Measurements from ENCODE around the gene KIAA1671.

KIAA1671 gene

DNA sequence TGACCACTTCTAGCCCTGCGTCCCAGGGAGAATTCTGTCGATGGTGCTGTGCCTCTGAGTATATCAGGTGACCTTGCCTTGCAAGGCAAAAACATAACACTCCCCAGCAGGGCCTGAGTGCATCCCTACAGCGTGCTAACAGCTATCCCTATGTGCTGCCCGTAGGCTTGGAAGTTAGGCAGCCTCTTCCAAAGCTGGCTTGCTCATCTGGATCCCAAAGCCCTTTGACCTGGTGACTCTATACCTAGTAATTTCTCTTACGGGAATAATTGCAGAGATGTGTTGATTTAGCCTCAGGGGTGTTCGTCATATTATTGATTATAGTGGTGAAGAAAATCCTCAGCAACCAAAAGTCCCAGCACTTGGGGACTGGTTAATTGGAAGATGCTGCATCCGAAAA, 214.6 kb downstream of the KIAA1671 start:
- TF ChIP-seq GATA3 (IDR thresholded peaks at IDR 0.05; ENCODE audit: low read depth, low read length) (no peak), GATA2 (IDR thresholded peaks at IDR 0.05; ENCODE audit: low read depth, low read length) (no peak)

GRCh38 chr22:25167834-25168601, 215.5 kb downstream of the KIAA1671 start:
- no peak for TF ChIP-seq GATA3 (IDR thresholded peaks at IDR 0.05; ENCODE audit: low read depth, low read length)
- TF ChIP-seq GATA2 (IDR thresholded peaks at IDR 0.05; ENCODE audit: low read depth, low read length), result no peak

- TF ChIP-seq GATA3 (IDR thresholded peaks at IDR 0.05; ENCODE audit: low read depth, low read length) (no peak), GATA2 (IDR thresholded peaks at IDR 0.05; ENCODE audit: low read depth, low read length) (no peak)
Observed at GRCh38 chr22:25169278-25170031, 216.9 kb downstream of the KIAA1671 start.

DNA sequence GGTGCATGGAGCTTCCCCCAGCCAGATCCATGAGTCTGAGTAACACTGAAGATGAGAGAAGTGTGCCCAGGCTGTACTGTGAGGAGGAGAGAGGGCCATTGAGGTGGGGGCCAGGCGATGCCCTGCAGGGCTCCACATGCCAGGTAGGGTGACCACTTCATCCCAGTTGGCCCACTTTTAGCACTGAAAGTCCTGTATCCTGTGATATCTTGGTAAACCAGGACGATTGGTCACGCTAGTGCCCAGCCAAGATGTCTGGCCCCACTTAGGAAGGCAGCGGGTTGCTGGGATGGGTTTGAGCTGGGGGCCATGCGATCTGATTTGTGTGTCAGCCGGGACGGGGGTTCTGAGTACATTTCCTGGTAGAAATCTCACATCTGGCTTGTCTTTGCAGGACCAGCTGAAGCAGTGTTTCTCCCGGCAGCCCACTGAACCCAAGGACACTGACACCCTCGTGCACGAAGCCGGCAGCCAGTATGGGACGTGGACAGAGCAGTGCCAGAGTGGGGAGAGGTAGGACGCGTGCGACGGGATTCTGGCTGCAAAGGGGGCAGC, 218.0 kb downstream of the KIAA1671 start:
- TF ChIP-seq GATA2 (IDR thresholded peaks at IDR 0.05; ENCODE audit: low read depth, low read length), result no peak

DNA sequence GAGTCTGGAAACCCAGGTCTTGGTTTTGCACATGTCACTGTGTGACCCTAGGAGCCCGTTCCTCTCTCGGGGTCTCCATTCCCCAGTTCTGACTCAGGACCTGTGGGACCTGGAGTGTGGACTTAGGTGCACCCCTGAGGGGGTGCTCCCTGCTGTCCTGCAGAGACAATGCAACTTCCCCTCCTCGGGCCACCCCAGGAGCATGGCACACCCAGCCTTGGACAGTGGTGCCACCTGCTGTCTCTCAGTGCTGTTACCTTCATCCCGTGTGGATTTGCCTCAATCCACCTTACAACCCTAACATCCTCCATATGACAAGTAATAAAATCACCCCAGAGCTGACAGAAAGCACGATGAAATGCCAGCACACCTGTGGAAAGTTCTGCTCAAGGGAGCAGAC, 219.6 kb downstream of the KIAA1671 start:
- TF ChIP-seq GATA2 (IDR thresholded peaks at IDR 0.05; ENCODE audit: low read depth, low read length) (no peak), GATA3 (IDR thresholded peaks at IDR 0.05; ENCODE audit: low read depth, low read length) (no peak)

- TF ChIP-seq GATA2 (IDR thresholded peaks at IDR 0.05; ENCODE audit: low read depth, low read length) (no peak), GATA3 (IDR thresholded peaks at IDR 0.05; ENCODE audit: low read depth, low read length) (no peak)
Observed at GRCh38 chr22:25174156-25174887, 221.8 kb downstream of the KIAA1671 start.

GRCh38 chr22:25174888-25175411, 222.4 kb downstream of the KIAA1671 start:
- TF ChIP-seq GATA3 (IDR thresholded peaks at IDR 0.05; ENCODE audit: low read depth, low read length), result no peak
- no peak for TF ChIP-seq GATA2 (IDR thresholded peaks at IDR 0.05; ENCODE audit: low read depth, low read length)

- no peak for TF ChIP-seq GATA2 (IDR thresholded peaks at IDR 0.05; ENCODE audit: low read depth, low read length)
Observed at GRCh38 chr22:25176175-25176574, 223.7 kb downstream of the KIAA1671 start.

GRCh38 chr22:25176799-25177198, 224.3 kb downstream of the KIAA1671 start:
- TF ChIP-seq GATA2 (IDR thresholded peaks at IDR 0.05; ENCODE audit: low read depth, low read length), result no peak
- no peak for TF ChIP-seq GATA3 (IDR thresholded peaks at IDR 0.05; ENCODE audit: low read depth, low read length)

DNA sequence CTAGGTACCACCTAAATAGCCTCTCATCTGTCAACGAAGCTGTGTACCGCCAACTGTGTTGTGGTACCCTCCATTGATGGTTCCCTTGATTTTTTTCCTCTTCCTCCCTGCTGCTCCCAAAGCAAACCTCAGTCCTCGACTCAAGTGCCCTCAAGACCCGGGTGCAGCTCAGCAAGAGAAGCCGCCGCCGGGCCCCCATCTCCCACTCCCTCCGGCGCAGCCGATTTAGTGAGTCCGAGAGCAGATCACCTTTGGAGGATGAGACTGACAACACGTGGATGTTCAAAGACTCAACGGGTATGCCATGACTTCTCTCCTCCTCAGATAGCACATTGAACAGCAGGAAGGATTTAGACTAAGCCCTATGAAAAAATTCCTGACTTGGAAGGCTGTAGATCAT, 224.7 kb downstream of the KIAA1671 start:
- TF ChIP-seq GATA2 (IDR thresholded peaks at IDR 0.05; ENCODE audit: low read depth, low read length), result no peak
- TF ChIP-seq GATA3 (IDR thresholded peaks at IDR 0.05; ENCODE audit: low read depth, low read length), result no peak

- no peak for TF ChIP-seq GATA3 (IDR thresholded peaks at IDR 0.05; ENCODE audit: low read depth, low read length)
- TF ChIP-seq GATA2 (IDR thresholded peaks at IDR 0.05; ENCODE audit: low read depth, low read length), result no peak
Observed at GRCh38 chr22:25177895-25178294, 225.4 kb downstream of the KIAA1671 start.

GRCh38 chr22:25182131-25183110, 229.9 kb downstream of the KIAA1671 start:
- TF ChIP-seq GATA2 (IDR thresholded peaks at IDR 0.05; ENCODE audit: low read depth, low read length) (no peak), GATA3 (IDR thresholded peaks at IDR 0.05; ENCODE audit: low read depth, low read length) (no peak)
